Body of pancreas (tissue), 4 donors: ENCODE data around the gene CELF5. TPM values are rescaled to one million over a fixed set of nuclear protein-coding genes. Genes with fewer than 3 reads are reported as not detected.

ENCODE experiments used
- ATAC-seq: fragments of 150-250 bp; one replicate; pipeline ENCODE4 v1.9.1; 2016
- DNase-seq, 4 donors: peaks; one replicate each; pipeline ENCODE4 v3.0.0-alpha.2; 2019
- H3K27ac ChIP-seq, 4 donors: fragments of 200-600 bp; sonication (generic); 1 replicate in 3 of 4; 2 replicates in 1 of 4; pipeline versions ENCODE4 v1.5.1 to v1.6.1; 2016 to 2019; ENCODE audit warnings: mild to moderate bottlenecking in 1 of 4, mixed read lengths in 1 of 4, moderate library complexity in 1 of 4
- H3K27me3 ChIP-seq, 2 donors: fragments of 200-600 bp; sonication (generic); one replicate each; pipeline ENCODE4 v1.6.0; 2016; ENCODE audit warnings: mild to moderate bottlenecking in 1 of 2
- H3K36me3 ChIP-seq, 2 donors: fragments of 200-600 bp; sonication (generic); replicated peaks in 1 of 2; 2 replicates each; pipeline ENCODE4 v1.5.1; 2016; ENCODE audit warnings: low read depth in 2 of 2; ENCODE audit not compliant: insufficient read depth in 1 of 2
- H3K4me1 ChIP-seq: fragments of 200-600 bp; sonication (generic); one replicate; pipeline ENCODE4 v1.6.0; 2016
- H3K4me3 ChIP-seq, 2 donors: fragments of 200-600 bp; sonication (generic); 1 replicate in 1 of 2; 2 replicates in 1 of 2; pipeline ENCODE4 v1.5.1; 2016 to 2019
- H3K9me3 ChIP-seq, 3 donors: fragments of 200-600 bp; sonication (generic); 1 replicate in 2 of 3; 2 replicates in 1 of 3; pipeline ENCODE4 v1.5.1; 2016
- CTCF ChIP-seq, 7 experiments: fragments of 450-650 bp in 4 of 7; fragments of 200-600 bp in 3 of 7; sonication (generic) in 3 of 7; IDR thresholded peaks; one replicate each; pipeline ENCODE4 v1.5.1; 2016 to 2019; ENCODE audit warnings: antibody characterized with exemption in 7 of 7
- POLR2A ChIP-seq, 3 donors: fragments of 450-650 bp; IDR thresholded peaks; one replicate each; pipeline ENCODE4 v1.6.1; 2016; ENCODE audit warnings: antibody characterized with exemption in 3 of 3, mild to moderate bottlenecking in 2 of 3
- WGBS, 2 donors: methylation state at CpG; one replicate each; pipeline ENCODE4 v1.1.5; 2017; 5-methylcytosine and 5-hydroxymethylcytosine counted together
- intact Hi-C: fragments of 100-400 bp; cut with DNase I; formaldehyde crosslinking; loops from one replicate; pipeline ENCODE4 v1.15.1; 2023
- total RNA-seq, 2 donors: library from RNA; depleted of rRNA; stranded (reverse); fragments of >200 nt; gene quantifications; one replicate each; pipeline ENCODE4 v1.1.0, GENCODE V29; 2016

The CELF5 gene
- total RNA-seq, 2 donors from 2014 or later: 0.33 TPM; not detected in 1

GRCh38 chr19:3206216-3206953, 18.1 kb upstream of the CELF5 start:
- peaks cover 0 to 9% of the 10 kb centered on the region in 2 donors for H3K36me3 ChIP-seq
- DNase-seq (no peak), ATAC-seq (no peak)
- H3K9me3 ChIP-seq: no peaks in the 10 kb centered on the region
- intact Hi-C loops: no loop called here
- H3K27me3 ChIP-seq: no peaks in the 10 kb centered on the region
- WGBS, 2 donors: 94 to 96% methylated on average over 9 to 28 of the region's 28 CpGs
- H3K4me3 ChIP-seq: no peak overlapping the region
- no peak overlapping the region for H3K27ac ChIP-seq
- TF ChIP-seq CTCF (IDR thresholded peaks at IDR 0.05) (no peak), POLR2A (IDR thresholded peaks at IDR 0.05) (no peak)
- H3K4me1 ChIP-seq: no peaks in the 10 kb centered on the region

GRCh38 chr19:3207461-3208242, 16.8 kb upstream of the CELF5 start:
- TF ChIP-seq CTCF (IDR thresholded peaks at IDR 0.05) (no peak), POLR2A (IDR thresholded peaks at IDR 0.05) (no peak)
- Histone ChIP-seq H3K36me3 (peaks cover 0 to 9% of the 10 kb centered on the region in 2 donors), H3K27me3 (no peaks in the 10 kb centered on the region), H3K4me3 (no peak overlapping the region), H3K9me3 (no peaks in the 10 kb centered on the region), H3K4me1 (no peaks in the 10 kb centered on the region), H3K27ac (no peak overlapping the region)
- intact Hi-C loops: no loop called here
- DNase-seq: no peak
- 85 to 100% methylated on average over 10 to 22 of the region's 43 CpGs for WGBS, 2 donors
- ATAC-seq: no peak

GRCh38 chr19:3208317-3209207, 15.9 kb upstream of the CELF5 start:
- DNase-seq (no peak), ATAC-seq (no peak)
- Histone ChIP-seq H3K27ac (no peak overlapping the region), H3K27me3 (no peaks in the 10 kb centered on the region), H3K9me3 (no peaks in the 10 kb centered on the region), H3K4me1 (no peaks in the 10 kb centered on the region), H3K36me3 (peaks cover 0 to 9% of the 10 kb centered on the region in 2 donors), H3K4me3 (no peak overlapping the region)
- WGBS, 2 donors: 85 to 94% methylated on average over 6 to 32 of the region's 33 CpGs
- TF ChIP-seq CTCF (IDR thresholded peaks at IDR 0.05) (no peak), POLR2A (IDR thresholded peaks at IDR 0.05) (no peak)
- intact Hi-C loops: no loop called here

GRCh38 chr19:3210347-3211017, 14.0 kb upstream of the CELF5 start:
- H3K27ac ChIP-seq: no peak overlapping the region
- peak; percentile 13 to 54 (median 45) for TF ChIP-seq CTCF (IDR thresholded peaks at IDR 0.05)
- no peak for TF ChIP-seq POLR2A (IDR thresholded peaks at IDR 0.05)
- intact Hi-C loops: no loop called here
- peaks cover 0 to 4% of the 10 kb centered on the region in 2 donors for H3K36me3 ChIP-seq
- H3K27me3 ChIP-seq: no peaks in the 10 kb centered on the region
- ATAC-seq: peak; percentile 76
- DNase-seq: peak; percentile 49 to 61 (median 52)
- no peaks in the 10 kb centered on the region for H3K4me1 ChIP-seq
- WGBS, 2 donors: 39 to 42% methylated on average over 17 of the region's 20 CpGs
- H3K9me3 ChIP-seq: no peaks in the 10 kb centered on the region
- H3K4me3 ChIP-seq: no peak overlapping the region
